Stimulated activated CD8-positive, alpha-beta memory T cell treated with anti-CD3 and anti-CD28 coated beads, Interleukin-7, amount 100 ng/mL, for 48 hours (primary cell): ENCODE data around the gene AQP12B.
"Not testable (repeated sequence)": the region's sequence is repeated elsewhere in the genome, so short reads cannot be mapped to it uniquely, and the experiment has no call there.

ENCODE experiments used
- DNase-seq, 2 donors: peaks; one replicate each; pipeline ENCODE4 v3.0.0-alpha.2; 2020; ENCODE audit warnings: low read depth in 1 of 2; ENCODE audit errors: extremely low read depth in 1 of 2

The AQP12B gene

GRCh38 chr2:240685771-240686371 lies 3.2 kb upstream of the AQP12B start:
- DNase-seq = no peak

GRCh38 chr2:240683980-240684728 lies 1.5 kb upstream of the AQP12B start:
- not testable (repeated sequence) for DNase-seq

GRCh38 chr2:240683329-240683979 lies 769 bp upstream of the AQP12B start:
- not testable (repeated sequence) for DNase-seq

- not testable (repeated sequence) for DNase-seq
These were observed 2.5 kb downstream of the AQP12B start for GRCh38 chr2:240680185-240680584.

GRCh38 chr2:240678909-240679308 lies 3.8 kb downstream of the AQP12B start:
- not testable (repeated sequence) for DNase-seq

GRCh38 chr2:240678043-240678442 lies 4.6 kb downstream of the AQP12B start:
- DNase-seq = not testable (repeated sequence)

- not testable (repeated sequence) for DNase-seq
These were observed 7.3 kb downstream of the AQP12B start for GRCh38 chr2:240675345-240675744.

GRCh38 chr2:240674461-240675184 lies 8.1 kb downstream of the AQP12B start:
- DNase-seq = not testable (repeated sequence)

GRCh38 chr2:240672701-240673190 lies 9.9 kb downstream of the AQP12B start:
- no peak for DNase-seq

- no peak for DNase-seq
These were observed 10.5 kb downstream of the AQP12B start for GRCh38 chr2:240672076-240672700.

GRCh38 chr2:240670950-240671349 lies 11.7 kb downstream of the AQP12B start:
- no peak for DNase-seq

GRCh38 chr2:240670402-240670801 lies 12.3 kb downstream of the AQP12B start:
- DNase-seq = no peak

- DNase-seq = no peak
These were observed 18.1 kb downstream of the AQP12B start for GRCh38 chr2:240664622-240665021.

GRCh38 chr2:240663546-240664190 lies 19.0 kb downstream of the AQP12B start:
- DNase-seq = no peak

GRCh38 chr2:240662681-240663080 lies 20.0 kb downstream of the AQP12B start:
- no peak for DNase-seq

GRCh38 chr2:240659883-240660282 lies 22.8 kb downstream of the AQP12B start:
- DNase-seq = not testable (repeated sequence)

- no peak for DNase-seq
These were observed 26.5 kb downstream of the AQP12B start for GRCh38 chr2:240655931-240656886.

- DNase-seq = no peak
These were observed 31.5 kb downstream of the AQP12B start for GRCh38 chr2:240651185-240651584.
